ENCODE results near the gene SH3BP2. TPM values are rescaled to one million over a fixed set of nuclear protein-coding genes. Genes with fewer than 3 reads are reported as not detected.

The SH3BP2 gene
- total RNA-seq, 1 donor from 2014 or later = 70.8 TPM

DNA sequence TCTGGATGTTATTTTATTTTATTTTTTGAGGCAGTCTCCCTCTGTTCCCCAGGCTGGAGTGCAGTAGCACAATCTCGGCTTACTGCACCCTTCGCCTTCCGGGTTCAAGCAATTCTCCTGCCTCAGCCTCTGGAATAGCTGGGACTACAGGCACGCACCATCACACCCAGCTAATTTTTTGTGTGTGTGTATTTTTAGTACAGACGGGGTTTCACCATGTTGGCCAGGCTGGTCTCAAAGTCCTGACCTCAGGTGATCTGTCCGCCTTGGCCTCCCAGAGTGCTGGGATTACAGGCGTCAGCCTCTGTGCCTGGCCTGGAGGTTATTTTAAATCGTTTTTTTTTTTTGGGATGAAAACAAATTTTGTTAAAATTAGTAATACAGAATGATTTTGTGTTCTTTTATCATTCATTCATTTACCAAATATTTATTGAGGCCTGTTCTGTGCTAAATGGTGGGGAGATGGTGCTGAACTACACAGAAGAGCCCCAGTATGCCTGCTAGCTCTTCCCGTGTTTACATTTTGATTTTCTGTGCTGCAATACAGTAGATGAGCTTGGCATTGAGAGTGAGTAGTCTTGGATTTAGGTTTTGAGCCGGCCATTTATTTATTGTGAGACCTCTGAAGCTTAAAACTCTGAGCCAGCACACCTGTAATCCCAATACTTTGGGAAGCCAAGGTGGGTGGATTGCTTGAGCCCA lies 73.4 kb downstream of the SH3BP2 start:
- Mint-ChIP-seq H3K27ac (peak overlapping the region; percentile 19), H3K9me3 (ENCODE audit: low read depth) (no peaks in the 10 kb centered on the region)

DNA sequence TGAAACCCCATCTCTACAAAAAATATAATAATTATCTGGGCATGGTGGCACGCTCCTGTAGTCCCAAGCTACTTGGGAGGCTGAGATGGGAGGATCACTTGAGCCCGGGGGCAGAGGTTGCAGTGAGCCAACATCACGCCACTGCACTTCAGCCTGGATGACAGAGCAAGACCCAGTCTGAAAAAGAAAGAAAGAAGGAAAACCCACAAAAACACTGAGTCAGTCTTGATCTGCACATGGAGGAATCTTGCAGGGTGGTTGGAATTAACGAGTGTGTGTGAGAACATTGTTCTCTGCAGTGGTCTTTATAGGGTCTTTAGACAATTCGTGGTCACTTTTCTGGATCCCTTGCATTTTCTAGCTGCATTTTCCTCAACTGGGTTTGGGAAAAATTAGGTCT lies 74.0 kb downstream of the SH3BP2 start:
- Mint-ChIP-seq H3K27ac (peak overlapping the region; percentile 48), H3K9me3 (ENCODE audit: low read depth) (no peaks in the 10 kb centered on the region), H3K4me1 (ENCODE audit: low read depth) (peaks cover 66% of the 10 kb centered on the region), H3K4me3 (ENCODE audit: low read depth) (no peak overlapping the region), H3K36me3 (ENCODE audit: insufficient read depth) (no peaks in the 10 kb centered on the region), H3K27me3 (no peaks in the 10 kb centered on the region)
- no peak for DNase-seq (ENCODE audit: low spot score, unreplicated experiment)
- TF ChIP-seq, protein P1, sequence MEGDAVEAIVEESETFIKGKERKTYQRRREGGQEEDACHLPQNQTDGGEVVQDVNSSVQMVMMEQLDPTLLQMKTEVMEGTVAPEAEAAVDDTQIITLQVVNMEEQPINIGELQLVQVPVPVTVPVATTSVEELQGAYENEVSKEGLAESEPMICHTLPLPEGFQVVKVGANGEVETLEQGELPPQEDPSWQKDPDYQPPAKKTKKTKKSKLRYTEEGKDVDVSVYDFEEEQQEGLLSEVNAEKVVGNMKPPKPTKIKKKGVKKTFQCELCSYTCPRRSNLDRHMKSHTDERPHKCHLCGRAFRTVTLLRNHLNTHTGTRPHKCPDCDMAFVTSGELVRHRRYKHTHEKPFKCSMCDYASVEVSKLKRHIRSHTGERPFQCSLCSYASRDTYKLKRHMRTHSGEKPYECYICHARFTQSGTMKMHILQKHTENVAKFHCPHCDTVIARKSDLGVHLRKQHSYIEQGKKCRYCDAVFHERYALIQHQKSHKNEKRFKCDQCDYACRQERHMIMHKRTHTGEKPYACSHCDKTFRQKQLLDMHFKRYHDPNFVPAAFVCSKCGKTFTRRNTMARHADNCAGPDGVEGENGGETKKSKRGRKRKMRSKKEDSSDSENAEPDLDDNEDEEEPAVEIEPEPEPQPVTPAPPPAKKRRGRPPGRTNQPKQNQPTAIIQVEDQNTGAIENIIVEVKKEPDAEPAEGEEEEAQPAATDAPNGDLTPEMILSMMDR (IDR thresholded peaks at IDR 0.05; ENCODE audit: unreplicated experiment) = no peak

More for the DNA sequence above, 73.4 kb downstream of the SH3BP2 start:
- no peak for DNase-seq (ENCODE audit: low spot score, unreplicated experiment)
- Mint-ChIP-seq H3K4me3 (ENCODE audit: low read depth) (no peak overlapping the region), H3K27me3 (no peaks in the 10 kb centered on the region), H3K36me3 (ENCODE audit: insufficient read depth) (no peaks in the 10 kb centered on the region), H3K4me1 (ENCODE audit: low read depth) (peaks cover 70% of the 10 kb centered on the region)
- TF ChIP-seq, protein P1 (IDR thresholded peaks at IDR 0.05; ENCODE audit: unreplicated experiment) = no peak

GRCh38 chr4:2867758-2868491 lies 75.0 kb downstream of the SH3BP2 start:
- peak overlapping the region; percentile 84 for H3K27ac Mint-ChIP-seq
- no peaks in the 10 kb centered on the region for H3K9me3 Mint-ChIP-seq (ENCODE audit: low read depth)
- TF ChIP-seq, protein P1 (IDR thresholded peaks at IDR 0.05; ENCODE audit: unreplicated experiment) = no peak
- peaks cover 57% of the 10 kb centered on the region for H3K4me1 Mint-ChIP-seq (ENCODE audit: low read depth)
- no peaks in the 10 kb centered on the region for H3K27me3 Mint-ChIP-seq
- H3K4me3 Mint-ChIP-seq (ENCODE audit: low read depth) = peak overlapping the region; percentile 30
- no peak for DNase-seq (ENCODE audit: low spot score, unreplicated experiment)
- no peaks in the 10 kb centered on the region for H3K36me3 Mint-ChIP-seq (ENCODE audit: insufficient read depth)

- Mint-ChIP-seq H3K9me3 (ENCODE audit: low read depth) (no peaks in the 10 kb centered on the region), H3K4me3 (ENCODE audit: low read depth) (no peak overlapping the region), H3K4me1 (ENCODE audit: low read depth) (peaks cover 64% of the 10 kb centered on the region), H3K36me3 (ENCODE audit: insufficient read depth) (no peaks in the 10 kb centered on the region), H3K27me3 (no peaks in the 10 kb centered on the region), H3K27ac (peak overlapping the region; percentile 84)
- TF ChIP-seq, protein P1 (IDR thresholded peaks at IDR 0.05; ENCODE audit: unreplicated experiment) = no peak
- no peak for DNase-seq (ENCODE audit: low spot score, unreplicated experiment)
Measured at GRCh38 chr4:2868877-2869487, 76.1 kb downstream of the SH3BP2 start.

DNA sequence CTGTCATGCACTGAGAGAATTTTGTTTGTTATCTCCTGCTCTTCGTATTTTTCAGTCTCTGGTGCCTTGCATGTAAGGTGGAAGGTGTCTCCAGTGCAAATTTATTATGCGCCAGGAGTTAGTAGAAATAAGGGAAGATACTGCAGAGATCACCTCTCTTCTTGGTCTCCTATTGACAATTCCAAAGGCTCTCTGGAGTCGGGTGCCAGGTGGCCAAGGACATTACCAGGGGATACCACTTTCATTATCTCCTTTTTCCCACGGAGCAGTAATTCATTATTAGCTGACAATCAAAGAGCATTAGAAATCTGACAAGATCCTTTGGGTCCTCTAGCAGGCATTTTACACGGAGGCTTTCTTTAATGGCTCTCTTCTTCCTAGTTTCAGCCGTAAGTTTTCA lies 76.8 kb downstream of the SH3BP2 start:
- TF ChIP-seq, protein P1 (IDR thresholded peaks at IDR 0.05; ENCODE audit: unreplicated experiment) = no peak
- H3K9me3 Mint-ChIP-seq (ENCODE audit: low read depth) = no peaks in the 10 kb centered on the region
- H3K4me1 Mint-ChIP-seq (ENCODE audit: low read depth) = peaks cover 64% of the 10 kb centered on the region
- no peaks in the 10 kb centered on the region for H3K36me3 Mint-ChIP-seq (ENCODE audit: insufficient read depth)
- H3K27me3 Mint-ChIP-seq = no peaks in the 10 kb centered on the region
- no peak overlapping the region for H3K4me3 Mint-ChIP-seq (ENCODE audit: low read depth)
- peak overlapping the region; percentile 49 for H3K27ac Mint-ChIP-seq
- no peak for DNase-seq (ENCODE audit: low spot score, unreplicated experiment)

Data from progenitor cell of endocrine pancreas (in vitro differentiated cells).